ENCODE results near the gene TRANK1.

DNA sequence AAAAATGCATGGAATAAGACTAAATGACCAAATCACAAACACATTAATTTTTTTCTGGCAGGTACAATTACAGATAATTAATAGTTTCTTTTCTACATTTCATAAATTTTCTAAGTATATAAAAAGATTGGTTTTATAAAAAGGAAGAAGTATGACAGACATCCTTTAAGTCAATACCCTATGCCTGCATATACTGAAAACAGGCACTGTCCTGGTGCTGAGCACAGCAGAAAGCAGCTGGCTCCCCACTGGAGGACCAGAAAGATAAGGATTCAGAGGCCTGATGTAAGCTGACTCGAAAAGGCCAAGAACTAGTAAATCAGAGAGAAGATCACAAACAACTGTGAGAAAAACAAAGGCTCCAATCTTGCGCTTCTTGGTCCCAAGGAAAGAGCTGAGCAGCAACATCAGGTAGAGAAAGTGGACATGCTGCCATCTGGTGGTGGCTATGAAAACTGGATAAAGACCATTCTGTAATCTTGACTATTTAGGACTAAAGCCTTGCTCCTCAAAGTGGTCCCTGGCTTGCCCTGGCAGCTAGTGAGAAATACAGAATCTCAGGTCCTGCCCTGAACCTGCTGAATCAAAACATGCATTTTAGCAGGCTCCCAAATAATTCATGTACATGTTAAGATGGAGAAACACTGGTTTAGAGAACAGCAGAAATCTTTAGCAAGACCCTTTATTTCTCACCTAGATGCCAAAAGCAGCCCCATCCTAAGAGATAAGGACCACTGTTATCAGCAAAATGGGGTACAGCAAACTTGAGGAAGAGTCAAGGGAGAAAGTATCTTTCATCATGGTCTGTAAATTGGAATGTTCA, 76.0 kb downstream of the TRANK1 start:
- TF ChIP-seq POLR2AphosphoS5 (IDR thresholded peaks at IDR 0.05) (no peak), POLR2A (IDR thresholded peaks at IDR 0.05) (no peak), EP300 (IDR thresholded peaks at IDR 0.05) (no peak)
- TF ChIP-seq, protein P1, sequence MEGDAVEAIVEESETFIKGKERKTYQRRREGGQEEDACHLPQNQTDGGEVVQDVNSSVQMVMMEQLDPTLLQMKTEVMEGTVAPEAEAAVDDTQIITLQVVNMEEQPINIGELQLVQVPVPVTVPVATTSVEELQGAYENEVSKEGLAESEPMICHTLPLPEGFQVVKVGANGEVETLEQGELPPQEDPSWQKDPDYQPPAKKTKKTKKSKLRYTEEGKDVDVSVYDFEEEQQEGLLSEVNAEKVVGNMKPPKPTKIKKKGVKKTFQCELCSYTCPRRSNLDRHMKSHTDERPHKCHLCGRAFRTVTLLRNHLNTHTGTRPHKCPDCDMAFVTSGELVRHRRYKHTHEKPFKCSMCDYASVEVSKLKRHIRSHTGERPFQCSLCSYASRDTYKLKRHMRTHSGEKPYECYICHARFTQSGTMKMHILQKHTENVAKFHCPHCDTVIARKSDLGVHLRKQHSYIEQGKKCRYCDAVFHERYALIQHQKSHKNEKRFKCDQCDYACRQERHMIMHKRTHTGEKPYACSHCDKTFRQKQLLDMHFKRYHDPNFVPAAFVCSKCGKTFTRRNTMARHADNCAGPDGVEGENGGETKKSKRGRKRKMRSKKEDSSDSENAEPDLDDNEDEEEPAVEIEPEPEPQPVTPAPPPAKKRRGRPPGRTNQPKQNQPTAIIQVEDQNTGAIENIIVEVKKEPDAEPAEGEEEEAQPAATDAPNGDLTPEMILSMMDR (IDR thresholded peaks at IDR 0.05) = peak; percentile 58 to 75

All from suprapubic skin (tissue), 4 donors.